ENCODE measurements around the gene PRDM11.

- TF ChIP-seq CTCF (IDR thresholded peaks at IDR 0.05) (no peak), POLR2A (IDR thresholded peaks at IDR 0.05) (no peak)
Measured at GRCh38 chr11:45264839-45265515, 118.5 kb downstream of the PRDM11 start.

Measured in right lobe of liver (tissue), 4 donors.